H1 (cell line): ENCODE data around the gene SF3B3. TPM values are rescaled to one million over a fixed set of nuclear protein-coding genes. Genes with fewer than 3 reads are reported as not detected.
A peak's percentile ranks its signal among the peaks of the same experiment; 100 is the strongest.

Experiments used
- CTCF ChIA-PET: fragments of 300-600 bp; sonication (Branson Sonifier 250); formaldehyde crosslinking; loops from one replicate; lab custom pipeline; 2021; ENCODE audit not compliant: partially characterized antibody; lab: Charles Lee
- POLR2A ChIA-PET: fragments of 300-600 bp; sonication (Branson Sonifier 250); formaldehyde crosslinking; loops from one replicate; lab custom pipeline; 2021; ENCODE audit warnings: inconsistent platforms; ENCODE audit not compliant: partially characterized antibody; lab: Charles Lee
- DNase-seq, 2 experiments: peaks; one replicate each; pipeline versions ENCODE4 v3.0.0 to v3.0.0-alpha.2; 2010 to 2022; ENCODE audit warnings: low spot score in 2 of 2, low read depth in 1 of 2, mixed read lengths in 1 of 2
- FAIRE-seq: peaks from 2 replicates; lab custom pipeline; 2011; peaks lifted over from hg19 to GRCh38; lab: Jason Lieb, UNC
- H2AFZ ChIP-seq: 2 replicates; pipeline ENCODE4 v1.8.1; 2012; ENCODE audit warnings: low read length, inconsistent platforms
- H2AK5ac ChIP-seq: 2 replicates; pipeline ENCODE4 v1.6.1; 2013; ENCODE audit warnings: low read depth, low read length
- H2BK120ac ChIP-seq: replicated peaks from 2 replicates; pipeline ENCODE3; 2013; ENCODE audit warnings: low read depth, low read length, inconsistent platforms
- H2BK12ac ChIP-seq: 2 replicates; pipeline ENCODE4 v1.6.1; 2013; ENCODE audit warnings: low read depth, low read length
- H2BK15ac ChIP-seq: 2 replicates; pipeline ENCODE4 v1.6.1; 2013; ENCODE audit warnings: low read length
- H2BK20ac ChIP-seq: 2 replicates; pipeline ENCODE4 v1.6.1; 2013; ENCODE audit warnings: low read length
- H2BK5ac ChIP-seq: 2 replicates; pipeline ENCODE4 v1.6.1; 2013; ENCODE audit warnings: low read depth, low read length
- H3K14ac ChIP-seq: 2 replicates; pipeline ENCODE4 v1.6.1; 2013; ENCODE audit warnings: inconsistent platforms; ENCODE audit not compliant: insufficient read length
- H3K18ac ChIP-seq: 2 replicates; pipeline ENCODE4 v1.6.1; 2013; ENCODE audit warnings: low read length; ENCODE audit errors: extremely low read depth
- H3K23ac ChIP-seq: 2 replicates; pipeline ENCODE4 v1.6.1; 2013; ENCODE audit warnings: inconsistent platforms; ENCODE audit not compliant: insufficient read length
- H3K23me2 ChIP-seq: 2 replicates; pipeline ENCODE4 v1.6.1; 2013; ENCODE audit warnings: low read depth, low read length
- H3K27ac ChIP-seq: 2 replicates; pipeline ENCODE4 v1.6.1; 2011; ENCODE audit warnings: low read depth, low read length, inconsistent platforms
- H3K27me3 ChIP-seq, 4 experiments: replicated peaks in 1 of 4; 1 replicate in 1 of 4; 2 replicates in 3 of 4; pipeline versions ENCODE4 v1.6.1 to v1.8.1; 2011 to 2013; ENCODE audit warnings: low read length in 3 of 4, mild to moderate bottlenecking in 3 of 4, inconsistent platforms in 2 of 4, mixed read lengths in 2 of 4, moderate library complexity in 1 of 4; ENCODE audit not compliant: control insufficient read depth in 3 of 4, insufficient read depth in 3 of 4; ENCODE audit errors: extremely low read depth in 1 of 4
- H3K36me3 ChIP-seq, 4 experiments: 2 replicates each; pipeline versions ENCODE4 v1.6.1 to v1.8.1; 2011 to 2013; ENCODE audit warnings: mild to moderate bottlenecking in 4 of 4, low read length in 3 of 4, moderate library complexity in 2 of 4, control low read depth in 1 of 4, inconsistent platforms in 1 of 4; ENCODE audit not compliant: insufficient read depth in 4 of 4, control insufficient read depth in 2 of 4
- H3K4ac ChIP-seq: replicated peaks from 2 replicates; pipeline ENCODE3; 2013; ENCODE audit warnings: low read length, low read depth, mixed read lengths, inconsistent platforms; ENCODE audit not compliant: insufficient read length
- H3K4me1 ChIP-seq, 4 experiments: replicated peaks in 1 of 4; 1 replicate in 1 of 4; 2 replicates in 3 of 4; pipeline versions ENCODE4 v1.6.1 to v1.8.1; 2011 to 2013; ENCODE audit warnings: low read length in 3 of 4, inconsistent platforms in 2 of 4, mixed read lengths in 1 of 4; ENCODE audit not compliant: insufficient read depth in 4 of 4, control insufficient read depth in 3 of 4
- H3K4me2 ChIP-seq, 2 experiments: 2 replicates each; pipeline versions ENCODE4 v1.6.1 to v1.8.1; 2011 to 2013; ENCODE audit warnings: low read depth in 2 of 2, low read length in 2 of 2, control low read depth in 1 of 2, inconsistent platforms in 1 of 2, mild to moderate bottlenecking in 1 of 2; ENCODE audit not compliant: insufficient read depth in 1 of 2
- H3K4me3 ChIP-seq, 4 experiments: fragments of 200-600, 300-600 bp in 1 of 4; sonication (generic), shearing (Covaris generic), sonication (Bioruptor Twin) in 1 of 4; 2 replicates each; pipeline versions ENCODE4 v1.5.1 to v1.8.1; 2011 to 2016; ENCODE audit warnings: low read length in 4 of 4, low read depth in 3 of 4, control low read depth in 2 of 4, inconsistent platforms in 2 of 4, mild to moderate bottlenecking in 2 of 4, mixed read lengths in 1 of 4, moderate library complexity in 1 of 4; ENCODE audit not compliant: insufficient read depth in 2 of 4; ENCODE audit errors: extremely low read depth in 1 of 4
- H3K56ac ChIP-seq: replicated peaks from 2 replicates; pipeline ENCODE3; 2013; ENCODE audit warnings: low read depth, mild to moderate bottlenecking, mixed read lengths, low read length, inconsistent platforms; ENCODE audit not compliant: insufficient read length
- H3K79me1 ChIP-seq: 2 replicates; pipeline ENCODE4 v1.6.1; 2013; ENCODE audit warnings: low read depth, low read length, control low read depth
- H3K79me2 ChIP-seq, 2 experiments: 2 replicates each; pipeline versions ENCODE4 v1.6.1 to v1.8.1; 2012 to 2013; ENCODE audit warnings: low read length in 2 of 2, mild to moderate bottlenecking in 2 of 2, inconsistent platforms in 1 of 2; ENCODE audit not compliant: insufficient read depth in 2 of 2, control insufficient read depth in 1 of 2
- H3K9ac ChIP-seq, 4 experiments: replicated peaks in 1 of 4; 1 replicate in 1 of 4; 2 replicates in 3 of 4; pipeline versions ENCODE4 v1.6.1 to v1.8.1; 2011 to 2013; ENCODE audit warnings: low read depth in 3 of 4, low read length in 3 of 4, control low read depth in 2 of 4, mild to moderate bottlenecking in 2 of 4, moderate library complexity in 2 of 4, inconsistent platforms in 1 of 4; ENCODE audit errors: extremely low read depth in 1 of 4
- H3K9me3 ChIP-seq, 2 experiments: 2 replicates each; pipeline versions ENCODE4 v1.6.1 to v1.8.1; 2012 to 2013; ENCODE audit warnings: mild to moderate bottlenecking in 2 of 2, moderate library complexity in 2 of 2, control low read depth in 1 of 2, inconsistent platforms in 1 of 2, low read depth in 1 of 2, low read length in 1 of 2, mixed read lengths in 1 of 2; ENCODE audit not compliant: insufficient read depth in 2 of 2
- H4K20me1 ChIP-seq, 2 experiments: replicated peaks in 1 of 2; 2 replicates each; pipeline versions ENCODE3 to v1.8.1; 2011 to 2013; ENCODE audit warnings: inconsistent platforms in 2 of 2, low read length in 2 of 2, mild to moderate bottlenecking in 1 of 2; ENCODE audit not compliant: insufficient read depth in 2 of 2, control insufficient read depth in 1 of 2
- H4K5ac ChIP-seq: 2 replicates; pipeline ENCODE4 v1.6.1; 2013; ENCODE audit warnings: low read length, low read depth, mixed read lengths, inconsistent platforms; ENCODE audit not compliant: insufficient read length
- H4K8ac ChIP-seq: 2 replicates; pipeline ENCODE4 v1.8.0; 2013; ENCODE audit warnings: mild to moderate bottlenecking, moderate library complexity, low read length, inconsistent platforms; ENCODE audit not compliant: insufficient read depth; ENCODE audit errors: extremely low read depth
- H4K91ac ChIP-seq: replicated peaks from 2 replicates; pipeline ENCODE3; 2013; ENCODE audit warnings: low read length, mixed read lengths, inconsistent platforms; ENCODE audit not compliant: insufficient read length
- POLR2A ChIP-seq, 2 experiments: IDR thresholded peaks; 1 replicate in 1 of 2; 2 replicates in 1 of 2; pipeline ENCODE4 v1.6.1; 2011; ENCODE audit warnings: low read depth in 2 of 2, low read length in 2 of 2, mild to moderate bottlenecking in 2 of 2; ENCODE audit errors: control extremely low read depth in 1 of 2
- RFX5 ChIP-seq: IDR thresholded peaks from 2 replicates; pipeline ENCODE4 v1.6.1; 2011; ENCODE audit warnings: low read depth, low read length, improper control_type of control experiment, borderline replicate concordance
- SUZ12 ChIP-seq: fragments of 200-600 bp; sonication (generic); IDR thresholded peaks from 2 replicates; pipeline ENCODE4 v1.6.1; 2012; ENCODE audit warnings: mild to moderate bottlenecking, inconsistent platforms, low read length, moderate library complexity, mixed read lengths
- TAF7 ChIP-seq: optimal IDR thresholded peaks from 2 replicates; pipeline ENCODE3; 2011; ENCODE audit warnings: low read depth, mild to moderate bottlenecking, inconsistent platforms, low read length, moderate library complexity, borderline replicate concordance
- WGBS, 2 experiments: shearing (Covaris generic) in 1 of 2; methylation state at CpG; one replicate each; pipeline versions ENCODE4 v1.1.6 to v1.1.7; 2013 to 2015; ENCODE audit warnings: low lambda C conversion rate in 2 of 2, mixed read lengths in 2 of 2, inconsistent platforms in 1 of 2, low coverage in 1 of 2, missing lambda C conversion rate in 1 of 2; ENCODE audit not compliant: insufficient replicate concordance in 2 of 2, insufficient coverage in 1 of 2, insufficient read length in 1 of 2; ENCODE audit errors: extremely low coverage in 1 of 2, missing lambda C conversion rate in 1 of 2; 5-methylcytosine and 5-hydroxymethylcytosine counted together
- polyA plus RNA-seq, 7 experiments: library from polyadenylated mRNA; depleted of rRNA in 3 of 7; stranded (reverse) in 5 of 7; unstranded in 2 of 7; fragments of >200 nt in 5 of 7; fragments of 200-250 nt in 2 of 7; gene quantifications; 1 replicate in 5 of 7; 2 replicates in 1 of 7; 4 replicates in 1 of 7; pipeline versions ENCODE4 v1.2.1 to v1.2.3, GENCODE V29; 2011 to 2013; ENCODE audit warnings: missing spikeins in 2 of 7, mixed read lengths in 2 of 7
- total RNA-seq: library from RNA; stranded (reverse); fragmentation: NEBNext Ultra II Directional; extraction: Animal tissue kit (Norgen Biotek cat#: 25700); gene quantifications from 2 replicates; pipeline ENCODE4 v1.2.1, GENCODE V29; 2021
- TF ChIP-seq, protein P1 (sequence below): IDR thresholded peaks from 2 replicates; pipeline ENCODE4 v1.6.1; 2011; ENCODE audit warnings: low read depth, mild to moderate bottlenecking, low read length; ENCODE audit not compliant: insufficient read depth

Gene SF3B3
- total and polyA plus RNA-seq, 2 of the 8 experiments (the other 6 are each of a cell fraction or from before 2014, with no cell fraction given): 241 to 521 TPM

DNA sequence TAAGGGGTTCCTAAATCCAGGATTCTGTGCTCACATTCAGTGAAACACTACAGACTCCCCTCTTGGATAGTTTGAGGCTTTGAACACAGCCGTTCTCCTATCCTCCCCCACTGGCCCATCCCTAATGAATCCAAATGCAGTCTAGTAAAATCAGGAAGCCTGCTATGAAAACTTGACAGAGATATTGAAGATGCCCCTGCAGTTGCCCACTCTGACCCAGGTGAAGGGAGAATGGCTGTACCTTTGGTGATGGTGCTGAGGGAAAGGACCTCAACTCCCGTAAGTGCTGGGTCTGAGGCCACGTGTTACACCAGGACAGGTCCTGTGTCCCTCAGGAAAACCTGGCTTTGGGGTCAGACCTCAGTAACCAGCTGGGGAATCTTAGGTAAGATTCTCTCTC lies 54.4 kb downstream of the SF3B3 start:
- no peak overlapping the region for H2BK120ac ChIP-seq
- H2BK20ac ChIP-seq: no peak overlapping the region
- no peak overlapping the region for H3K9ac ChIP-seq
- no peaks in the 10 kb centered on the region for H3K27me3 ChIP-seq
- TF ChIP-seq RFX5: no peak
- no peak for TF ChIP-seq TAF7
- TF ChIP-seq, protein P1, sequence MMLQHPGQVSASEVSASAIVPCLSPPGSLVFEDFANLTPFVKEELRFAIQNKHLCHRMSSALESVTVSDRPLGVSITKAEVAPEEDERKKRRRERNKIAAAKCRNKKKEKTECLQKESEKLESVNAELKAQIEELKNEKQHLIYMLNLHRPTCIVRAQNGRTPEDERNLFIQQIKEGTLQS: no peak
- peak in 1 of 2 experiments; percentile 55; a peak in 1 of 3 replicates for TF ChIP-seq POLR2A (IDR thresholded peaks at IDR 0.05; ENCODE audit: control extremely low read depth in 1 of 2, low read depth in 2 of 2, low read length in 2 of 2)
- no peak for TF ChIP-seq SUZ12
- H4K8ac ChIP-seq: no peak overlapping the region
- H4K5ac ChIP-seq: no peak overlapping the region
- CTCF ChIA-PET: interaction anchor here (1.2 to 2.6 kb wide), 4 partner anchors 10 to 76 kb away, joined by 3 to 9 read pairs (median 6); no protein-coding TSS in a partner anchor
- H3K4me2 ChIP-seq: no peak overlapping the region
- no peak overlapping the region for H2AFZ ChIP-seq
- H3K4ac ChIP-seq: no peak overlapping the region
- no peak for FAIRE-seq
- H4K20me1 ChIP-seq: peaks cover 0 to 2% of the 10 kb centered on the region in 2 experiments
- H2BK12ac ChIP-seq: no peak overlapping the region
- H3K56ac ChIP-seq: no peak overlapping the region
- no peak for DNase-seq
- H3K79me1 ChIP-seq: no peaks in the 10 kb centered on the region
- no peak overlapping the region for H3K18ac ChIP-seq
- H2BK15ac ChIP-seq: no peak overlapping the region
- no peaks in the 10 kb centered on the region for H3K79me2 ChIP-seq
- H3K9me3 ChIP-seq: no peaks in the 10 kb centered on the region
- no peak overlapping the region for H3K4me3 ChIP-seq
- no peak overlapping the region for H3K23ac ChIP-seq
- peaks cover 7 to 17% (median 15%) of the 10 kb centered on the region in 4 experiments for H3K36me3 ChIP-seq
- no peaks in the 10 kb centered on the region for H3K23me2 ChIP-seq
- H4K91ac ChIP-seq: no peak overlapping the region
- no peak overlapping the region for H2BK5ac ChIP-seq
- POLR2A ChIA-PET: interaction anchor here (0.7 to 9.5 kb wide), 14 partner anchors 9 to 326 kb away, joined by 3 to 75 read pairs (median 4); partner anchors contain the start of gene EXOSC6
- no peaks in the 10 kb centered on the region; a peak in 1 of 7 replicates for H3K4me1 ChIP-seq
- WGBS, 2 experiments: 90% methylated on average over 3 of the region's 3 CpGs; no CpG with 5 or more reads in 1 of the 2 experiments
- no peak overlapping the region for H3K27ac ChIP-seq
- H3K14ac ChIP-seq: no peak overlapping the region
- H2AK5ac ChIP-seq: 0 out of 2 replicates have a peak overlapping the region, but pooled peaks have one; percentile 45
